Stimulated activated CD4-positive, alpha-beta T cell treated with anti-CD3 and anti-CD28 coated beads, Interleukin-2, amount 100 ng/mL, for 4 hours (primary cell): ENCODE results near the gene PABPC3.

ENCODE experiments used
- DNase-seq: peaks from one replicate; pipeline ENCODE4 v3.0.0-alpha.2; 2020; ENCODE audit warnings: low read depth

PABPC3 gene

GRCh38 chr13:25112695-25113255 is 16.8 kb downstream of the PABPC3 start:
- no peak for DNase-seq

DNA sequence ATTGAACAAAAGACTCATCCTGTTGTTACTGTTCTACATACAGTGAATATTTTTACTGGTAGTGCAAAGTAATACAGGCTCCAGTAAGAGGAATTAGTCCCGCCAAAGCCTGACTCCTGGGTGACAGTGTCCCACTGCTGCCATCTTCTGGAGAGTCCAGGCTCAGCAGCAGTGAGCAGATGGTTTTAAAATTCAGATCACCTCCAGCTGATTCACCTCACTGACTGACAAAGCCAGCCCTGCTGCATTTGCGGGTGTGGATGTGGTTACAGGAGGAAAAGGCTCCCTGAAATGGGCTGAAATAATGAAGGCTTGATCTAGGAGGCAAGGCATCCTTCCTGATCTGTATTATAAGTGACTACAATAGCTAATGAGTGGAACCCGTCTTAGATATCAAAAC is 18.3 kb downstream of the PABPC3 start:
- peak; percentile 24 for DNase-seq

DNA sequence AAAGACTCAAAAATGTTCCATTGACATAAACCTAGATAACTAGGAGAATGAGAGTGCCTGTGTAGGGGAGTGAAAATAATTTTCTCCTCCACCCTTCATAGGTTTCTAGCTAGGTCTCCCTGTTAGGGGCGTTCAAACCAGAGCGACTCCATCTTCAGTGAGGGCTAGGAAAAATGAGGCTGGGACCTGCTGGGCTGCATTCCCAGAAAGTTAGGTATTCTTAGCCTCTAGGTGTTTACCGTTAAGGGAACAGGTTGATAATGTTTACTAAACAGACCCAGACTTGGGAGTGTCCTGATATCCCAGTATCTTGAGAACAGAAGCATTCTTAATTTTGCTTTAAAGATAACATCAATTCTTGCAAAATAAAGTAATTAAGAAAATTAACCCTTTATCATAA is 20.1 kb downstream of the PABPC3 start:
- no peak for DNase-seq

DNA sequence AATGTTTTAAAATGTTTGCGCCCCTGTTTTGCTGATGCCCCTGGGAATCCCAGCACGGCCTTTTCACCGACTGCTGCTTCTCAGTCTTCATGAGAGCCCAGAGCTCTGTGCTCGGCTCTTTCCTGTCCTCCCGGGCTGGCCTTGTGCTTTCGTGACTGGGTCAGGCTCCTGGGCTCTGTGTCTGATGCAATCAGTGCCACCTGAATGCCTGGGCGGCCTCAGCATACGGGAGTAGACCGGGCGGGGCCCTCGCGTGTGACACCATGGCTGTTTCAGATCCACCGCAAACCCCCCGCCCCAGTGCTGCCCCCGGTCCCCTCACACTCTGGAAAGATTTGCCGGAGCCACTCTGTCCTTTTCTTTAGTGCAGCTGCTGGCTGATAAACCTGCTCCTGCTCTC is 21.4 kb downstream of the PABPC3 start:
- DNase-seq: no peak

- DNase-seq: no peak
Measured at GRCh38 chr13:25118378-25118905, 22.5 kb downstream of the PABPC3 start.

- DNase-seq: no peak
Measured at GRCh38 chr13:25130944-25131343, 35.0 kb downstream of the PABPC3 start.

DNA sequence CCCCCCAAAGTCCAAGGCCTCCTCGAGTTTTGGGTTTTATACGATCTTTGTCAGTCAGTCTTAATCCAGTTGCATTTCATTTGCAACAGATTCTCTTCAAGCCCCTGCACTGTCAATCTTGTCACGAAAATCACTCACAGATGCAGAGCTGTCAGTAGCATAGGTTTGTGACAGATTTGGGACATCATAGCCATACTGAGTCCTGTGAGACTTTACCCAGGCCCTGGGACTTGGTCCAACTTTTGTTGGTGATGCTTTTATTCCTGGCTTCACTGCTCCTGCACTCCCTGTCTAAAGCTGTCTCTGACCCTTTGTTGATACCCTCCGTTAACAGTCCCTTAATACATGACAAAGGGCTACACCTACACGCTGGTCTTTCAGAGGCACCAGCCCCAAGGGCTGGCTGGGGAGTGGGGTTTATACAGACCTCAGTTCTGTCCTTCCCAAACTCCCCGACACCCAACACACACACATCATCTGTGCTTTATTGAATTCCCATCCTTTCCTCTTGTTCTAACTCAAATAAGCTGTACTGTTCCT is 36.0 kb downstream of the PABPC3 start:
- no peak for DNase-seq

DNA sequence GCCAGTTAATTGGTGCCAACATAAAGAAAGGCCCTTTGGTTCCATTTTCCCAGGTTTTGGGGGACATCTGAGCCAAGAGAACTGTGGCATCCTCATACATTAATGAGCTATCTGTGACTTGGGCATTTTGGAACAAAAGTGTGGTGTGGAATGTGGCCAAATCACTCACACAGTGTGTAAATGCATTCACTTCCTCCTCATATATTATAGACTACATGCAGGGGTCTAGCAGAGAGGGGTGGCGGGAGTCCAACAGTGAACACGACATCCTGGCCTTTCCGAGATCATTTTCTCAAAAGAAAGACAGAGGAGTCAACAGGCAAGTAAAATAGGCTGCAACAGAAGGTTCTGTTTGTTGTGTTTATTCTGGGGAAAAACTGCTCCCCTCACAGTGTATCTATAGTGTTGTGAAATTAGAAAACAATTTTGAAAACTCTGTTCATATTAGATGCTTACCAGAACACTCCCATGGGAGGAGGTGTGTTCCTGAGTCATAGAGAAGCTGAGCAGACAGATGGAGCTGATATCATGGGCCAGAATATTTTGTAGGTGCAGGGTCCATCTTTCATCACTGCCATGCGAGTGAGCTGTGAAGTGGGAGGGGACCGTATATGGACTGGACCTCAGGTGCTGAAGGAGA is 36.9 kb downstream of the PABPC3 start:
- DNase-seq: no peak

DNA sequence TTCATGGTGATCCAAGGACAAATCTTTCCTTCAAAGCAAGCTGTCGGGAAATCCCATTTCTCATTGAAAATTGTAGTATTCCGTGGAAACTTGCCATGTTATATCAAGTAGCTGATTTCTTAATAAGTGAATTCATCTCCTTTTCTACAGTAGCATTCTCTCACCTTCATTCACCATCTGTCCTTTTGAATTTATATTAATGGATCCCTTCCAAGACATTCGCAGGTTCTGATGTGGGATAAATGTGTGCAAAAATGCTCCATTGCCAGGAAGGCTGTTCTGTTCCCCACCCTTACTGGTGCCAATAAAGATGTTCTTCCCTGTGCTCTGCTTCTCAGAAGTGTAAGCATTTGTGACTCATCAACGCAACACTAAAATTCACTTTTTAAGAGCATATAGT is 40.0 kb downstream of the PABPC3 start:
- no peak for DNase-seq

GRCh38 chr13:25136880-25137787 is 41.2 kb downstream of the PABPC3 start:
- no peak for DNase-seq

DNA sequence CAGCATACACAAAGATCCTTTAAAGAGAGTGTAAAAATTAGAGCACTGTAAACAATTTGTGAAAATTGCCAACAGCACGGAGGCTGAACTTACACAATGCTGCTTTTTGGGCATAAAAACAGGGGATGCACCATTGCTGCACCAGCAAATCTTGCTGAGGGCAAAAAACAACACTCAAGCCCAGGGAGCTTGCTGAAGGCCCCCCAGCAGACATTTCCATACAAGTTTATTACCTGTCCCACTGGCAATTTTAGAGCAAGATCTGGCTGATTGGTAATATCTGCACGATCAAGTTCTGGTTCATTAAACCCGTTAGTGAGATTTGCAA is 41.8 kb downstream of the PABPC3 start:
- no peak for DNase-seq

- DNase-seq: no peak
Measured at GRCh38 chr13:25141042-25141441, 45.1 kb downstream of the PABPC3 start.

GRCh38 chr13:25143706-25144105 is 47.8 kb downstream of the PABPC3 start:
- no peak for DNase-seq

DNA sequence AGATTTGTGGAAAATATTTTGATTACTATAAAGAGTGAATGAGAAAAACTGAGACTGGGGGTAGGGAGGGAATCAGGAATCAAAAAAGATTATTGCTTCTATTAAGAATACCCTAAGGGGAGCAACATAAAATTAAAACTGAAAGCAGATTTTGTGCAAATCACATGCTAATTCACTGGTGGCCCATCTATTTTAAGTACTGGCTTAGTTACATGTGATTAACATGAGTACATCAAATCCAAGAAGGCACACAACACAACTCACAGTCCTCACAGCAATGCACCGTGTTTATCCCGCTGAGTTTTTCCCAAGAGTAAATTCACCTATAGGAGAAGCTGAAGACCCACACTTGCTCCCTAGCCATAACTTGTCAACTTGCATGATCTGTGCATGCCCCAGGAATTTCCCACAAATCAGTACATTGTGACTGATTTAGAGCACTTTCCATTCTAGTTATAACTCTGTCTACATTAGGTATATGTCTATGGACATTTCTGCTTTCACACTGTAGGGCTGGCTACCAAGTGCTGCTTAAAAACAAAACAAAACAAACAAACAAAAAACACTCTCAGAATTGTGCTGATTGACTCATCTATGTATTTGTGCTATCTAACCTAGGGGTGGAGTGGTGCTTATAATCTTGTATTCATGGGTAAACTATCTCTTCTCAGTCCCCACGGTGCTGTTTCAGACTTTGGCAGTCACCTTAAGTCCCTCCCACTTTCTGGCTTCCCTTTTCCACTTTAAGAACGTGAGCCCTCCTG is 51.9 kb downstream of the PABPC3 start:
- DNase-seq: no peak

- no peak for DNase-seq
Measured at GRCh38 chr13:25148402-25148771, 52.5 kb downstream of the PABPC3 start.
